NCI-H82 treated with DMSO at 0.1 percent for 48 hours (cell line): ENCODE results near the gene B4GALT2.

Experiments
- DNase-seq: peaks from one replicate; lab custom pipeline; 2025; ENCODE audit not compliant: unreplicated experiment; lab: John Stamatoyannopoulos, UW

Gene B4GALT2

GRCh38 chr1:43946236-43947060 is 32.6 kb upstream of the B4GALT2 start, which contains the start of gene IPO13:
IPO13 (plus strand) TSS chr1:43946950; CDS start chr1:43947601, 651 bp downstream.
- DNase-seq: peak; percentile 94

GRCh38 chr1:43947061-43947873 is 31.7 kb upstream of the B4GALT2 start:
- no peak for DNase-seq

- no peak for DNase-seq
These were observed 31.1 kb upstream of the B4GALT2 start for GRCh38 chr1:43947874-43948437.

GRCh38 chr1:43949678-43950077 is 29.3 kb upstream of the B4GALT2 start:
- DNase-seq: no peak

GRCh38 chr1:43951021-43951985 is 27.7 kb upstream of the B4GALT2 start:
- DNase-seq: peak; percentile 11

- peak; percentile 96 for DNase-seq
These were observed 26.2 kb upstream of the B4GALT2 start for GRCh38 chr1:43952731-43953346.

- DNase-seq: no peak
These were observed 25.6 kb upstream of the B4GALT2 start for GRCh38 chr1:43953361-43953760.

GRCh38 chr1:43954036-43954435 is 25.0 kb upstream of the B4GALT2 start:
- DNase-seq: no peak

GRCh38 chr1:43956234-43956633 is 22.8 kb upstream of the B4GALT2 start:
- no peak for DNase-seq

GRCh38 chr1:43957407-43958040 is 21.5 kb upstream of the B4GALT2 start:
- DNase-seq: no peak

- DNase-seq: no peak
These were observed 20.4 kb upstream of the B4GALT2 start for GRCh38 chr1:43958351-43959255.

GRCh38 chr1:43960798-43961197 is 18.2 kb upstream of the B4GALT2 start:
- no peak for DNase-seq

- no peak for DNase-seq
These were observed 17.3 kb upstream of the B4GALT2 start for GRCh38 chr1:43961692-43962091.

GRCh38 chr1:43962324-43962723 is 16.7 kb upstream of the B4GALT2 start:
- no peak for DNase-seq

- DNase-seq: no peak
These were observed 16.0 kb upstream of the B4GALT2 start for GRCh38 chr1:43963006-43963405.

- DNase-seq: no peak
These were observed 15.1 kb upstream of the B4GALT2 start for GRCh38 chr1:43963890-43964289.

GRCh38 chr1:43965316-43965715 is 13.7 kb upstream of the B4GALT2 start:
- no peak for DNase-seq

- no peak for DNase-seq
These were observed 10.6 kb upstream of the B4GALT2 start for GRCh38 chr1:43968348-43968948.
